T-helper 1 cell treated with Interleukin-12 subunit alpha and Interleukin-12 subunit beta and Interleukin-4 antibody, amounts not matched to agents 30 ng/mL and 1 ng/mL, for 36 hours (primary cell): ENCODE results near the gene TMEM200B. TPM values are rescaled to one million over a fixed set of nuclear protein-coding genes. Genes with fewer than 3 reads are reported as not detected.
"Not testable (repeated sequence)": the region's sequence is repeated elsewhere in the genome, so short reads cannot be mapped to it uniquely, and the experiment has no call there.

Source experiments
- intact Hi-C: fragments of 100-400 bp; cut with micrococcal nuclease; formaldehyde crosslinking; loops from one replicate; pipeline ENCODE4 v1.15.1; 2024
- total RNA-seq: library from RNA; stranded (reverse); gene quantifications from 2 replicates; pipeline ENCODE4 v1.2.3, GENCODE V29; 2022

Gene TMEM200B
- 0.07 TPM in 1 of 2 replicates, not detected in the other for total RNA-seq

DNA sequence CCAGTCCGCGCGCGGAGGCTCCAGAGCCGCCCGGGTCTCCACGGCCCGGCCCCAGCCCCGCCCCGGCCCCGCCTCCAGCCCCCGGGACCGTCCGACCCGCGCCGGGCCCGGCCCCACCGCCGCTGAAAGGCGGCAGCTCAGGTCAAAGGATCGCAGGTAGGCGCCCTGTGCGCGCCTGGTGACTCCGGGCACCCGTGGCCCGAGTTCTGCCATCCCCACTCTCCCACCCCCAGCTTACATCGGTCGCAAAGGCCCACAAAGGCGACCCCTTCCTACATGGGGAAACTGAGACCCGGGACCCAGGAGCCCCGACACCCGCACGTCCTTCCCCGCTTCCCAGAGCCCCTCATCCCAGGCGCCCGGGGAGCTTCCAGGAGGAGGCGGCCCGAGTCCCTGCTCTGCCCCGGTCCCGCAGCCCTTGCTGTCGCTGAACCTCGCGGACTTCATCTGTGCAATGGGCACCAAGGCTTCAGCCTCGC, at the start of gene TMEM200B:
Gene TMEM200B, minus strand, starts transcription at position 17 of the 479 bp plus-strand sequence. CDS start 2,075 bp downstream, outside the sequence.
- intact Hi-C loops = loop anchor here (5.0 to 10.0 kb wide), 3 partner anchors 58 to 337 kb away; partner anchors contain the start of genes EPB41 and SRSF4

DNA sequence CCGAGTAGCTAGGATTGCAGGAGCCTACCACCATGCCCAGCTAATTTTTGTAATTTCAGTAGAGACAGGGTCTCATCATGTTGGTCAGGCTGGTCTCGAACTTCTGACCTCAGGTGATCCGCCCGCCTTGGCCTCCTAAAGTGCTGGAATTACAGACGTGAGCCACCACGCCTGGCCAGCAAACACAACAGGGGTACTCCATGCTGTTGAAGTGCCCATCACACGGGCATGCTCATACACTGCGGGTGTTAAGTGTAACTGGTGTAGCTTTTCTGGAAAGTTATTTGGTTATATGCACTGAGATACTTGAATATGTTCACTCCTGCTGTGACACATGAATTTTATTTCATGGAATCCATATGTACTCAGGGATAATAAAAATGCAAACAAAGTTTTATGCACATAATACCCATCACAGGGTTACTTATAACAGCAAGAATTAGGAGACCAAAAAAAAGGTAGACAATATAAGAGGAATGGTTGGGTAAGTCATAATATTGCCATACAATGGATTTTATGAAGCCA, 48.8 kb upstream of the TMEM200B start:
- intact Hi-C loops = no loop called here

DNA sequence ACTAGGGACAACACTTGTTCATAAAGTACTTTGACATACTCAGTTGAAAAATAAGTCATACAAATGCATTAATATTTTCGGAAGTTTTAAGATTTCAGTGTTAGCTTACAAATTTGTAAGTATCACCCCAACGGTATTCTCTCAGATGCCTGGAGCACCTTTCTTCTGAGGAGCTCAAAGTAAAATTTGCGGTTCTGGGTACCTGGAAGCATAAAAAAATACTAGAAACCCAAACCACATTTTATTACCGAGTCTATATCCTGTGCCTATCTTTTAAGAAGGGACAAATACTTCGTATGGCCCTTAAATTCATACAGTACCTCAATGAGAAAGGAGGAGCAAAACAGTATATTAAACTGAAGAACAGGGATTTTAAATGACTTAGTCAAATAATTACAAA, 47.8 kb upstream of the TMEM200B start:
- intact Hi-C loops = no loop called here

DNA sequence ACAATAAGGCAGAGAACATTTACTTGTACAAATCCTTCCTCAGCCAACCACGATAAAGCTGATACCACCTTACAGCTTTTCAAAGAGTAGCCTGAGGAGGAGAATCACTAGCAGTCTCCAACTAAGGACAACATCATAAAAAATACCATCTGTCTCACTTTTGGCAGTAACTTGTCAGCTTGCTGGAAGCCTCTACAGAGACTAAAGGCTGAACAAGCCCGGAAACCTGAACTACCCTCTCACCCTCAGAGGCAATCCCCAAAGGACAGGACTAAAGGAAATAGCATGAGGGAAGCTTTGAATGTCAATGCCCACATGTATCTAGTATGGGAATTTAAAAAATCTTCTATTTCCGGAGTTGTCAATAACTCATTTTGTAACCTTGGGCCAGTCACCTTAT, 47.4 kb upstream of the TMEM200B start:
- intact Hi-C loops = no loop called here

DNA sequence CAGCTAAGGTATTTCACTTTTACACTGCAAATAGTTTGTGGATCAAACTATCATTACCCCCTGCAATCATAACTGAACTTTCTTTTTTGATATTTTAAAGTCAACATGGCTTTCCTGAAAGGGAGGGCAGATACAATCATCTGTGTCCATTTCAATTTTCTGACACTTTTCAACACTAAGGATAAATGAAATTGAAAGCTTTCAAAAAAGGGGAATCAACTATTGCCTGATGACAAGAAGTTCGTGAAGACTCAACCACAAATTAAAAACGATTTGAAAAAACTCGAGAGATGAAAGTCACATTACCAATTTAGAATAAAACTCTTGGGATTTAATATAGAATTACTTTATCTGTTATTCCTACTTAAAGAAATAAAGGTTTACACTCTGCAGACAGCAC, 46.3 kb upstream of the TMEM200B start:
- intact Hi-C loops = no loop called here

DNA sequence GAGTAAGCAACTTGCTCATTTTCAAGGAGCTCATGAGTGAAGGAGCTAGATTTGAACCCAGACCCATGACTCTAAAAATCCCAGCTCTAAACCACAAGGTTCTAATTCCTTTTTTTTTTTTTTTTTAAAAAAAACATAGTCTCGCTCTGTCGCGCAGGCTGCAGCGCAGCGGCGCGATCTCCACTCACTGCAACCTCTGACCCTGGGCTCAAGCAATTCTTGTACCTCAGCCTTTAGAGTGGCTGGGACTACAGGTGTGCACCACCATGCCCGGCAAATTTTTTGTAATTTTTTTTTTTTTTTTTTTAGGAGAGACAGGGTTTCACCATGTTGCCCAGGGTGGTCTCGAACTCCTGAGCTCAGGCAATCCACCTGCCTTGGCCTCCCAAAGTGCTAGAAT, 44.2 kb upstream of the TMEM200B start:
- intact Hi-C loops = no loop called here

DNA sequence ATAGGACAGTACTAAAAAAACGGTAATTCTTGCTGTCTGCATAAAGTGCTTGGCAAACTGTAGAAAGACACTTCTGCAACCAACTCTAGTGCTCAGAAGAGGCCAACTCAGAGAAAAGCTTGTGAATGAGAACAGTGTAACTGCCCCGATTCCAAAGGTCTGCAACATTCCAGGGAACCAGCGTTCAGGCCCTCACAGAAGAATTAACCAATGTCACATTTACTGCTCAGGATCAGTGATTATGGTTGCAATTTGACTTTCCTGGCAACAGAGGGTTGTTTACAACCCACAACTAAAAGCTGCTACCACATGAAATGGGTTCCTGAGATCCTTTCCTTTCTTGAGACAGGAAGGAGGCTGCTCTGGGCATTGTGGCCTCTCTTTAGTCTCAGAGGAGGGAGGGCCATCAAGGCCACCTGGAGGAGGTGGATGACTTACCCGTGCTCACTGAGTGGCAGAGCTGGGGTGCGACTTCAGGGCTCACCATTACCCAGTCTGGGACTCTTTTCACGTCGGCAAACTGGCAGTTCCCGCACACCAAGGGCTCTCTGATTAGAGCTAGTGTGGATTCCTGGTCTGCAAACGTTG, 42.7 kb upstream of the TMEM200B start:
- intact Hi-C loops = no loop called here

DNA sequence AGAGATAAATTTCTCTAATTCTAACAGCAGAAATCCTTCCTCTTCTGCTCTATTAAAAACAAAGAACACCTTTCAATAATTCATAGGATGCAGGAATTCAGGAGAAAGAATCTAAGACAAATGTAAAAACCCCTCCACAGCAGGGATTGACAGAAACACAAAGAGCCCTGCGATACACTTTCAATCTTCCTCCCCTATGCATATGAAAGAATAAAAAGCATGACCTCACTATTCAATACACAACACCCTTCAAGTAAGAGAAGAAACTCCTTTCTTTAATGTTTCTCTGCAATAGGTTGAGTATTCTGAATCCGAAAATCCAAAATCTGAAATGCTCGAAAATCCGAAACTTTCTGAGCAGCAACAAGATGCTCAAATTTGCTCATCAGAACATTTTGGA, 40.9 kb upstream of the TMEM200B start:
- intact Hi-C loops = no loop called here

DNA sequence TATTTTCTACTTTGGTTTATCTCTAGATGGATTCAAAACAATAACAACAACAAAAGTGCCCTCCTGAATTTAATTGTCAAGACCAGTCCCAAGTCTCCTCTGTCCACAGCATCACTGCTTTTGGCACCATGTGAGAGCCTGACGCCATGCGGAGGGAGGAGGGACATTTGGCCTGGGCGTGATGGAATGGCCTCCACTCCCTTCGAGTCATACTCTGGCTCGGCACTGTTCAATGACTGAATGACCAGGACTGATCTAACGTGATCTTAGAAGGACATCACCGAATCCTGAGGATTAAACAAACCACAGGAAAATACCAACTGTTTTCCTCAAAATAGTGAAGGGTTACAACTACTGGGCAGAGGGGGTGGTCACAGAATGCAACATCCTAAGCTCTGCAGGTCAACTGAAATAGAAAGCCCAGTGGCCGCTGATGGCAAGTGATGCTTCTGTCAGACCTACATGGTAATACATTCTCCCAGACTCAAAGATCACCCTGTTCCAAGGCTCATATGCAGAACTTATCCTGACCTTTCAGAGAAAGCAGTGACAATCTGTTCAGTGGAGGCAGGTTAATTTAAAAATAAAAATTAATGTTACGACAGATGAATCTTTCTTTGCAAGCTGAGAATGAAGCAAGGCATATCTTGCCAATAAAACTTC, 38.9 kb upstream of the TMEM200B start:
- intact Hi-C loops = no loop called here

DNA sequence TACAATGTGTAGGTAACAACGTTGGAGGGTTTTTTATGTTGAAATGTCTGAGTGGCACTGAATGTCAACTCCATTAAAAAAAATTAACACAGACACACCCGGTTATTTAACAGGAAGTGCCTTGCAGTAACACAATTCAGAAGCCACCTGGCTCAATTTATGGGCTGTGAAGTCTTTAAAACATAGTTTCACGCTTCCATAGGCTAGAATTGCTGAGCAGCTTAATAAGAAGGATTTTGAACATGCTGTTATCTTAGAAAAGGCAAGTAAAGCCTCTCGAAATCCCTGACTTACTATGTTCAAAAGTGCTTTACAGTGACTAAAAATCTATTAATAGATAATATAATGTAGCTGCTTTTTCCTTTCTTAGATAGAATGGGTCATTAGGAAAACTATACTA, 38.3 kb upstream of the TMEM200B start:
- intact Hi-C loops = no loop called here

DNA sequence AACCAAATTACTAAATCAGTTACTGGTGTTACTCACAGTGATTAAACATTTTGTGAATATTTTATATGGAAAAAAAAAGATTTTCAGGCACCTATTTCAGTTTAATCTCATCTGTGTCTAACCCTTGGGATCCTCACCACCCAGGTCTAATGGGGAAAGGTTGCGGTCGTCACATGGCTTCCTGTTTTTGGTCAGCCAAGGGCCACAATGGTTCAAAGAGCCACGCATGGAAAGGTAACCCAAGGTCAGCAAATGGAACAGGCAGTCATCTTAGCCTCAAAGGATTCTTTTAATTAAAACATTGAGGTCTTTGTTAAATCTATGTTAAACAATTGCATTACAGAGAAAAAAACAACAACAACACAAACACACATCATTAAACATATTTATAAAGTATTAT, 36.1 kb upstream of the TMEM200B start:
- intact Hi-C loops = no loop called here

DNA sequence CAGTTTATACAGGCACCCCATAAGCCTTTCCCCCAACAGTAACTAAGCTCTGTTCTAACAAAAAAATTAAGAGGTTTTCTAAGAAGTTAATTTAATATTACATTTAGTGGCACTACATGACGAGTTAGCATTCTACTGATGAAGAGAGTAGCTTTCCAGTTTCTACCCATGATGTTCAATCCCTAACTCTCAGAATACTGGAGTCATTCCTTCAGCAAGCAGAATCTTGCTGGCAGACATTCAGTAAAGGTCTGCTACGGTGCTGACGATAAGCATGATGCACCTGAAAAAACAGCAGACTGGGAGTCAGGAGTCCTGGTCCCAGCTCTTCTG, 33.5 kb upstream of the TMEM200B start:
- intact Hi-C loops = no loop called here

DNA sequence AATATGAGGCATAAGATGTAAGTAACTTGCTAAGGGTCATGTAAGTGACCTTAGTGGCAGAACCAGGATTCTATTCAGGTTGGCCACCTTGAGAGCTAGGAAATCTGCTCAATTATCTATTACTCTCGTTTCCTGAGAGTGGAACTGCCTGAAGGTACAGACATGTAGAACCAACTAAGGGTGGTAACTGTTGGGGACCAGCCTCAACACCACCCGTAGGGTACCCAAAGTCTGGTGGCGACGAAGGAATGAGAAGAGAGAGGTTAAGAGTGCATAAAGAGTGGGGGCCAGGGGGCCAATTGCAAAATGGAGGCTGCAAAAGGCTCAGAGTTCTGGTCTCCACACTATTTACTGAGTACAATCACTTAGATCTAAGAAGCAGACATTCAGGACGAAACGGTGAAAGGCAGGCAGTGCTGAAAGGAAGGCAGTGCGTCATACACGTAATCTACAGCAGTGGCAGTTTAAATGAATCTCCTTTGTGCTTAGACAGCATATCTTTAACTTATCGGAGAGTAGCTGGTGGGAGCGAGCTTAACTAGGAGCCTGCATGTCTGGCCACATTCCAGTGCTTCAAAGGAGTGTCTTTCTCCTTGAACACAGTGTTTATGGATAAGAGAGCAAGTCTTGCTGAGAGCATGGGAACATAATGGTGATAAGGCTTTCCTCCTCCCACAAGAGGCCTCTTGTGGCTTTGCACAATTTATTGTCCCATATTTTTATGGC, 33.0 kb upstream of the TMEM200B start:
- intact Hi-C loops = no loop called here

DNA sequence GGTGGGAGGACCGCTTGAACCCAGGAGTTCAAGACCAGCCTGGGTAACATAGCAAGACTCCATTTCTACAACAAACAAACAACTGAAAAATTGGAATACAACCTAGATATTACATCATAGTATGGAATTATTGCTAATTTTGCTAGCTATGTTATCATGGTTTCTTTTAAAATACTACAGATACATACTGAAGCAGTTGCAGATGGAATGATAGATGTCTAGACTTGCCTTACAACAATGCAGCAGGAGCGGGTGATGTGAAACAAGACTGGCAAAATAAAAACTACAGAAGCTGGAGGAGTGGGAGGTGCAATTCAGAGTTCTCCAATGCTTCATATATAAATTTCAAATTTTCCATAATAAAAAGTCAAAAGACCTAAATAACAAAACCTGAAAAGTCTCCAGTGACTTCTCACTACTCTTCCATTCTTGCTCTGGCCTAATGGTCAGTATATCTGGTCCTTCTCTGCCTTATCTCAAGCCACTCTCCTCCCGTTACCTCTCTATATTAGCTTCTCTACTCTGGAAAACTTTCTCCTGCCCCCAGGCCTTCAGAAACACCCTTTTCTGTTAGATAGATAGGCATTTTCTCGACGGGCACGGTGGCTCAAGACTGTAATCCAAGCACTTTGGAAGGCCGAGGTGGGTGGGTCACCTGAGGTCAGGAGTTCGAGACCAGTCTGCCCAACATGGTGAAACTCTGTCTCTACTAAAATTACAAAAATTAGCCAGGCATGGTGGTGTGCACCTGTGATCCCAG, 28.5 kb upstream of the TMEM200B start:
- intact Hi-C loops = no loop called here

DNA sequence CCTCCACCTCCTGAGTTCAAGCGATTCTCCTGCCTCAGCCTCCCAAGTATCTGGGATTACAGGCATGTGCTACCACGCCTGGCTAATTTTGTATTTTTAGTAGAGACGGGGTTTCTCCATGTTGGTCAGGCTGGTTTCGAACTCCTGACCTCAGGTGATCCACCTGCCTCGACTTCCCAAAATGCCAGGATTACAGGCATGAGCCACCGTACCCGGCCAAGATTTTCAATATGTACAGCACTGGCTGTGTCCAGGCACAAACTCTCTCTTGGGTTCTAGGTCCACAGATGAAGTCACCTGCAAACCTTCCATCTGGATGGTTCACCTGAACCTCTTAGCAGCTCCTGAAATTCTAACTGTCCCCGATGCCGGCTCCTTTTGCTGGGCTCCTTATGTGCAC, 26.6 kb upstream of the TMEM200B start:
- intact Hi-C loops = not testable (repeated sequence)

DNA sequence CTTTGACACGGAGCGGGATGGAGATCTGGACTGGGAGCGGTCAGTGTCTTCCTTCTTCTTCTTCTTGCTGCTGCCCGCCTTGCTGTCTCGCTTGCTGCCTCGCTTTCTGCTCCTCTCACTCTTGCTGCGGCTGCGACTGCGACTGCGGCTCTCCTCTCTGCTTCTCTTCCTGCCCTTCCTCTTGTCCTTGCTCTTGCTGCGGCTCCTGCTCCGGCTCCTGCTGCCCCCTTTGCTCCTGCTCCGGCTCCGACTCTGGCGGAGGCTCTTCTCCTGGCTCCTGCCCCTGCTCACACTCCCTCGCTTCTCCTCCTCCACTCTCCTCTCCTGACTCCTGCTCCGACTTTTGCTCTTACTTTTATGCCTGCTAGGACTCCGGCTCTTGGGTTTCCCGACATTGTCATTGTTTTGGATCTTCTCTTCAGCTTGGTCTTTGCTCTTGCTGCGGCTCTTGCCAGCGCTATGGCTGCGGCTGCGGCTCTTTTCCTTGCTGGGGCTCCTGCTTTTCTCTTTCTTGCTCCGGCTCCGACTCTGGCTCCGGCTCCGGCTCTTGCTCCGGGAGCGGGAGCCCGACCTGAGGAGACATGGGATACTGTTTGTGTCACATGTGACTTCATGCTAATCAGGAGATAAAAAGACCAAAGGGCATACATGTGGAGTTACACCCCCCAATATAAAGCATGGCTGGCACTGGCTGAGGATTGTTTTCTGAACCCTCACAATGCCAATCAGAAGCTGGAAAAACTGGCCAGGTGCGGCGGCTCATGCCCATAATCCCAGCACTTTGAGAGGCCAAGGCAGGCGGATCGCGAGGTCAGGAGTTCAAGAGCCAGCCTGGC, 25.2 kb upstream of the TMEM200B start:
- intact Hi-C loops = no loop called here

DNA sequence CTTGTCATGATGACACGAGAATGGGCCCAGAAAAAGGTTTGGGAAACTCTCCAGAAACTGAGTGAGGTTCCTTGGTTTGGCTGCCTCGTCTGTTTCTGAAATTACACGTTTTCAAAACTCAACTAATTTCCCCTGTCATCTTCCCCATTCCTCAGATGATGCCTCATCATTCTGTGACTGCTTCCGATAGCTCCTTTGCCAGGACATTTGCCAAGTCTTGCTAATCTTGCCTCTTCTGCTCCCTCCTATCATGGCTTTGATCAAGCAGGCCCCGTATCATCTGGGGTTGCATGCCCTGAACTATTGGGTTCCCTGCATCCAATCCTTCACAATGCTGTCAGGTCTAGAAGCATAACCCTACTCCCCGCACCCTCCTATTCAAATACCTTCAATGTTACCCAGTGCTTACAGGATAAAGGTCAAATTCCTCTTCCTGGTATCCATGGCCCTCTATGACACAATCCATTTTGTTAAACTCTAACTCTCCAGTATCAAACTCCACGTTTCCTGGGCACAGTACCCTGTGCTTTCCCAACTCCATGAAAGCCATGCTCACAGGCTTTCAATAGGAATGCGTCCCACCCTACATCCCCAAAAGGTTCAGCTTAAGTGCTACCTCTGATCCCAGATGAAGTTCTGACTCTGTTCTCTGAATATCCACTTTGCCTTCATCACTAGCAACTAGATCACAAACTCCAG, 22.2 kb upstream of the TMEM200B start:
- intact Hi-C loops = no loop called here

DNA sequence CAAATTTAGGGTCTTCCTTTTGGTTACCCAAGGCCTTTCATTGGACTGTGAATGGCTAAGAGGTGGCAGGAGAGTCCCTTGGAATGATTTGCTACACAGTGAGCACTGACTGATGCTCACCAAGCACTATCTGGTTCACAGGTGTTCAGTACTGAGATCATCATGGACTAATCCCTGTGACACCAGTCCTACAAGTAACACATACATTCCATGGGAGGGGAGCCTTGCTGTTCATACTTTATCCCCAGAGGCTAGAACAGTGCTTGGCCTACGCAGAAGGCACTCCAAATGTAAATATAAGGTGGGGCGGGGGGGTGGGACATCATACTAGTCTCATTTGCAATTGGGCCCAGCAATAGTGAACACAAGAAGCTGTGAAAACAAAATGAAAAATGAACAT, 20.5 kb upstream of the TMEM200B start:
- intact Hi-C loops = no loop called here

DNA sequence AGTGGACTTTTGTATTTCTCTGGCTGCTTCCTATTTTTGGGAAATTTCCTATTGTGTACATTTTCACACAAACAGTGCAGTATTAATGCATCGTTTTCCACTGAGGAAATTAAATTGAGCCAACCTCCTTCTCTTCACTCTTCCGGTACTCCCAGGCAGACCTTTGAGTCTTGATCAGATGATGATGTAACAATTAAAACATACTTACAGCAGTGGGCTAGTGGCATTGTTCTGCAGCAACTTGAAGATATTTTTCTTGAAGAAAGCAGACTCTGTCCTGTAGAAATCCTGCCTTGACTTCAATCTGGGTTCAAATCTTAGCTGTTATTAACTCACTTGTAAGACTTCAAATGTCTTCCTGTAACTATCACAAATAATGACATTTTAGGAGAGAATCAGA, 19.0 kb upstream of the TMEM200B start:
- intact Hi-C loops = no loop called here

DNA sequence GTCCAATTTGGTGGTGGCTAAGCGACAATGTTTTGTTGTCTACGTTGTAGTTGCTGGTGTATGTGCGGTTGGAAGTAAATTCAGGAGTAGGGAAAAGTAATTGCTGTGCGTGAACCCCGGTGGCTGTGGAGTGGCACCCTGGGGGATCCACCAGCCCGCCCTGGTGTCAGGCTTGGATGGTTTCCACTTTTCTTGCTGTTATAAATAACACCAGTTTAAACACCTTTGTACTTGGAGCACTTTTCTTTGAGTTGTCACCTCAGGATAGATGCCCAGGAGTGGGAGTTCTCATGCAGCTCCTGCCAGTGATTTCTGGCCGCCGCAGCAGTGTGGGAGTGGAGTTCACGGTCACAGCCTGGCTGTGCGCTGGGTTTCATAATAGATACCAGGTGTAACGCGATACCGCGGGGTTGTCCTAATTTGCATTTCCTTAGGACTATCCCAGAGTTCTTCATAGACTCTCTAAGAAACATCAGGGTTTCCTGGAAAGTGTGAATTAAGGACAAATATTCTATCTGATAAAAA, 12.8 kb upstream of the TMEM200B start:
- intact Hi-C loops = no loop called here
